Activated CD4-positive, alpha-beta T cell treated with anti-CD3 and anti-CD28 coated beads, Interleukin-2, amount 10 ng/mL, durations not matched to agents 7 days and 5 days (primary cell): ENCODE measurements around the gene PLTP. TPM values are rescaled to one million over a fixed set of nuclear protein-coding genes. Genes with fewer than 3 reads are reported as not detected.

Experiments
- CTCF ChIA-PET: fragments of 350-600 bp; sonication (Branson Sonifier 250); formaldehyde crosslinking; loops from one replicate; lab custom pipeline; 2021; ENCODE audit warnings: antibody characterized with exemption; lab: Charles Lee
- POLR2A ChIA-PET: fragments of 350-600 bp; sonication (Branson Sonifier 250); formaldehyde crosslinking; loops from one replicate; lab custom pipeline; 2021; ENCODE audit warnings: antibody characterized with exemption; lab: Charles Lee
- DNase-seq: peaks from one replicate; pipeline ENCODE4 v3.0.0-alpha.2; 2020
- H3K27ac Mint-ChIP-seq: one replicate; pipeline ENCODE4 v1.8.0; 2021; ENCODE audit warnings: mild to moderate bottlenecking, moderate library complexity, mixed read lengths
- H3K27me3 Mint-ChIP-seq: one replicate; pipeline ENCODE4 v1.8.0; 2021; ENCODE audit warnings: mixed read lengths
- H3K36me3 Mint-ChIP-seq: one replicate; pipeline ENCODE4 v1.8.0; 2021; ENCODE audit warnings: low read depth, mixed read lengths
- H3K4me1 Mint-ChIP-seq: one replicate; pipeline ENCODE4 v1.8.0; 2021; ENCODE audit warnings: mixed read lengths
- H3K4me3 Mint-ChIP-seq: one replicate; pipeline ENCODE4 v1.8.0; 2021; ENCODE audit warnings: mild to moderate bottlenecking, moderate library complexity, mixed read lengths
- H3K9me3 Mint-ChIP-seq: one replicate; pipeline ENCODE4 v1.8.0; 2021; ENCODE audit warnings: mixed read lengths
- total RNA-seq, 2 experiments: library from RNA; stranded (reverse); gene quantifications; one replicate each; pipeline ENCODE4 v1.2.3, GENCODE V29; 2021

PLTP gene
- total RNA-seq, 2 experiments from 2014 or later, result 0.81 to 0.82 TPM

DNA sequence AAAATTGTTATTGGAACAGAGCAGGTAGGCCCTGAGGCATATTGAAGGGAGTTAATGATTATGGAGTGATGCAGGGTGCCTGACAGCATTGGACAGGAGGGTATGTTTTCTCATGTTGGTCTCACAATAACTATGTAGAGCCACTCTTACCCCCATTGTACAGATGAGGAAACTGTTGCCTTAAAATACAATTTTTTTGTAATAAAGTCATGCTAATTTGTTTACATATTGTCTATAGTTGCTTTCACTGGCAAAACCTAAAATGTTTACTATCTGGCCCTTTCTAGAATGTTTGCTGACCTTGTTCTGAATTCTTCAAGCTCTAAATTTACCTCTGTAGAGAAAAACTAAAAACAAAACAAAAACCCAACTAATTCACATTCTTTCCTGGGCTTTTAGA is 60.5 kb downstream of the PLTP start:
- ChIA-PET POLR2A (interaction anchor here (0.6 kb wide), 1 partner anchor 81 kb away, joined by 4 read pairs; no protein-coding TSS in a partner anchor), CTCF (interaction anchor here (0.6 to 0.7 kb wide), 2 partner anchors 116 to 483 kb away, joined by 3 to 6 read pairs; no protein-coding TSS in a partner anchor)
- H3K4me3 Mint-ChIP-seq, result no peak overlapping the region
- H3K9me3 Mint-ChIP-seq, result no peaks in the 10 kb centered on the region
- peaks cover 21% of the 10 kb centered on the region for H3K4me1 Mint-ChIP-seq
- peaks cover 32% of the 10 kb centered on the region for H3K36me3 Mint-ChIP-seq
- no peak for DNase-seq
- H3K27me3 Mint-ChIP-seq, result no peaks in the 10 kb centered on the region
- H3K27ac Mint-ChIP-seq, result no peak overlapping the region

DNA sequence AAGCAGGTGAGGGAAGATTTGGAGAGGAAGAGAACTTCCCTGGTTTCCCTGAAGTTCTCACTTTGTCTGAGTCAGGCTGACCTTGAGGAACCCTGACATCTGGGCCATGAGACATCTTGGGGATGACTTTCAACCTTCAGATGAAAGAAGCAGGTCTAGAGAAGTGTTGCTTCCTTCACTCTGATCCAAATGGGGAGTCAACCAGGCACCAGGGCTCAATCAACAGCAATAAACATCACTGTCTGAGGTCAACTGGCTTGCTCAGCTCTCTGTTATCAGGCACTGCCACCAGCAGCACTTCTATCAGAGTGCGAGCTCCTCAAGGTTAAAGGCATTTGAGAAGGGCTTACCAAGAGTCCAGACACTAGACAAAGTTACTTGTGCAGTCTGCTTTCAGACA is 61.0 kb downstream of the PLTP start:
- Mint-ChIP-seq H3K27ac (no peak overlapping the region), H3K36me3 (peaks cover 34% of the 10 kb centered on the region), H3K9me3 (no peaks in the 10 kb centered on the region), H3K4me1 (peaks cover 17% of the 10 kb centered on the region), H3K27me3 (no peaks in the 10 kb centered on the region), H3K4me3 (no peak overlapping the region)
- ChIA-PET POLR2A (interaction anchor here (0.6 kb wide), 1 partner anchor 81 kb away, joined by 4 read pairs; no protein-coding TSS in a partner anchor), CTCF (no interaction called here)
- DNase-seq, result no peak

DNA sequence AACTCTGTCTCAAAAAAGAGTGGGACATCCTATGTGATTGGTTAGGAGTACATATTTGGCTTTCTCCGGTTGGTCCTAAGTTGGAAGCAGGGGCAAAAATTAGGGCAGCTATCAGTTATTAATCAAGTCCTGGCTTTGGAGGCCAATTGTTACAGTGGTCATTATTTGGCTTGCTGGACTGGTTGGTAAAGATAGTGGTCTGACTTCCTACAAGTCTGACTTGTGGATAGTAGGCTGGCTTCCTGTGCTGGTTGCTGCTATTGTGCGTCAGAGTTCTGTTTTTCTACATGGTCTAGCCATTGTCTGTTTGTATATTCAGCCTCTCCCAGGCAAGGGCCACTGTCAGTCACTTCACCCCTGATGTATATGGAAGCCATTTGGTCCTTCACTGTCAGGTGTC is 61.7 kb downstream of the PLTP start:
- Mint-ChIP-seq H3K27ac (no peak overlapping the region), H3K27me3 (no peaks in the 10 kb centered on the region), H3K4me1 (peaks cover 12% of the 10 kb centered on the region), H3K36me3 (peaks cover 34% of the 10 kb centered on the region), H3K4me3 (no peak overlapping the region), H3K9me3 (no peaks in the 10 kb centered on the region)
- no peak for DNase-seq
- CTCF ChIA-PET, result interaction anchor here (0.6 to 1.1 kb wide), 2 partner anchors 14 to 78 kb away, joined by 3 to 6 read pairs; no protein-coding TSS in a partner anchor
- POLR2A ChIA-PET, result interaction anchor here (0.6 kb wide), 1 partner anchor 921 kb away, joined by 6 read pairs; no protein-coding TSS in a partner anchor

DNA sequence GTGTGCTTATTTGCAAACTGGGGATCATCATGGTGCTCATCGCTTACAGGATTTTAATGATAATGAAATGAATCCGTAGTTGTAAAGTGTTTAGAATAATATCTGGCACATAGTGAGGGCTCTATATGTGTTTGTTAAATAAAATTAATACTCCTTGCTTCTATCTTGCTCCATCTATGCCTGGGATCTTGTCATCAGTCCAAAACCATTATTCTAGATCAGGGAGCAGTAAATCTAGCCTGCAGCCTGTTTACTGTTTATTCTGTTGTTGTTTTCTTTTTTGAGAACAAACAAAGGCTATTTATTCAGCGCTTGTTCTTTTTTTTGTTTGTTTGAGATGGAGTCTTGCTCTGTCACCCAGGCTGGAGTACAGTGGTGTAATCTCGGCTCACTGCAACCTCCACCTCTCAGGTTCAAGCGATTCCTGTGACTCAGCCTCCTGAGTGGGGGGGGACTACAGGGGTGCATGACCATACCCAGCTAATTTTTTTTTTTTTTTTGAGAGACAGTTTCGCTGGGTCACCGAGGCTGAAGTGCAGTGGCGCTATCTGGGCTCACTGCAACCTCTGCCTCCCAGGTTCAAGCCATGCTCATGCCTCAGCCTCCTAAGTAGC is 62.9 kb downstream of the PLTP start:
- POLR2A ChIA-PET, result interaction anchor here (0.6 kb wide), 1 partner anchor 114 kb away, joined by 7 read pairs; no protein-coding TSS in a partner anchor
- CTCF ChIA-PET, result interaction anchor here (0.6 to 1.1 kb wide), 2 partner anchors 15 to 19 kb away, joined by 3 to 6 read pairs; no protein-coding TSS in a partner anchor
- H3K4me3 Mint-ChIP-seq, result no peak overlapping the region
- H3K4me1 Mint-ChIP-seq, result peaks cover 4% of the 10 kb centered on the region
- peaks cover 33% of the 10 kb centered on the region for H3K36me3 Mint-ChIP-seq
- DNase-seq, result no peak
- no peak overlapping the region for H3K27ac Mint-ChIP-seq
- no peaks in the 10 kb centered on the region for H3K9me3 Mint-ChIP-seq
- no peaks in the 10 kb centered on the region for H3K27me3 Mint-ChIP-seq

Other genes with a start within 250 kb of the PLTP start
- gene WFDC11, start 241.9 kb downstream of the PLTP start, total RNA-seq, result not detected
- not detected for gene WFDC13, start 210.1 kb downstream of the PLTP start, total RNA-seq
- gene WFDC10B, start 207.1 kb downstream of the PLTP start, total RNA-seq, result not detected
- not detected for gene SPINT4, start 189.8 kb downstream of the PLTP start, total RNA-seq
- gene WFDC3, start 120.3 kb downstream of the PLTP start, total RNA-seq, result not detected
- gene DNTTIP1, start 120.2 kb downstream of the PLTP start, total RNA-seq, result 10 to 100 TPM; 32.0 to 33.5 TPM
- 100 to 1,000 TPM; 232 to 244 TPM for gene UBE2C, start 99.5 kb downstream of the PLTP start, total RNA-seq
- gene TNNC2, start 84.8 kb downstream of the PLTP start, total RNA-seq, result not detected
- gene SNX21, start 78.4 kb downstream of the PLTP start, total RNA-seq, result under 1 TPM; 0.72 to 0.87 TPM
- gene ACOT8, start 54.8 kb downstream of the PLTP start, total RNA-seq, result 10 to 100 TPM; 35.0 to 35.6 TPM
- gene ZSWIM3, start 54.5 kb downstream of the PLTP start, total RNA-seq, result 1 to 10 TPM; 6.2 to 6.4 TPM
- 10 to 100 TPM in 1 of 2 experiments, 1 to 10 TPM in 1; 9.8 to 11.5 TPM for gene ZSWIM1, start 30.9 kb downstream of the PLTP start, total RNA-seq
- under 1 TPM; 0.56 to 0.84 TPM for gene SPATA25, start 24.5 kb downstream of the PLTP start, total RNA-seq
- gene NEURL2, start 20.9 kb downstream of the PLTP start, total RNA-seq, result 1 to 10 TPM; 2.6 TPM
- 10 to 100 TPM; 64.9 to 76.3 TPM for gene CTSA, start 20.8 kb downstream of the PLTP start, total RNA-seq
- 10 to 100 TPM; 44.0 to 44.6 TPM for gene PCIF1, start 22.5 kb upstream of the PLTP start, total RNA-seq
- 10 to 100 TPM; 40.4 to 41.2 TPM for gene ZNF335, start 60.0 kb upstream of the PLTP start, total RNA-seq
- gene MMP9, start 96.8 kb upstream of the PLTP start, total RNA-seq, result not detected
- gene SLC12A5, start 117.1 kb upstream of the PLTP start, total RNA-seq, result under 1 TPM; 0.42 to 0.87 TPM
- gene NCOA5, start 177.8 kb upstream of the PLTP start, total RNA-seq, result 10 to 100 TPM; 30.9 to 35.0 TPM
- 1 to 10 TPM; 1.1 to 1.5 TPM for gene CD40, start 206.2 kb upstream of the PLTP start, total RNA-seq